ENCODE measurements around the gene CDC42SE2. TPM values are rescaled to one million over a fixed set of nuclear protein-coding genes. Genes with fewer than 3 reads are reported as not detected.
"Not testable (repeated sequence)": the region's sequence is repeated elsewhere in the genome, so short reads cannot be mapped to it uniquely, and the experiment has no call there.

Gene CDC42SE2
- total and polyA plus RNA-seq, 8 donors = 28.1 to 37.5 (median 33.4) TPM

DNA sequence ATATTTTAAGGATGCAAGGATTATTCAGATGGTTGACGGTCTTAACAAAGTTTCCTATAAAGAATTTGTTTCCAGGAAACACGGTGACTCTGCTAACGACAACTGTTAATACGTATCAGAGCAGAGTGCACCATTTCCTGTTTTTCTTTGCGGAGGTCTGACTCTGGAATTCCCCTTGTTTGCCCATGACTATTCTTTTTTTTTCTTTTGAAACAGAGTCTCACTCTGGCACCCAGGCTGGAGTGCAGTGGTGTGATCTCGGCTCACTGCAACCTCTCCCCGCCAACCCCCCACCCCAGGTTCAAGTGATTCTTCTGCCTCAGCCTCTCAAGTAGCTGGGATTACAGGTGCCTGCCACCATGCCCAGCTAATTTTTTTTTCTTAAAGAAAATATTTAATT lies 115.9 kb downstream of the CDC42SE2 start:
- ATAC-seq (peak; percentile 72), DNase-seq (peak in 1 of 4 donors; percentile 40)
- Histone ChIP-seq H3K27me3 (no peaks in the 10 kb centered on the region), H3K4me1 (peaks cover 0 to 68% of the 10 kb centered on the region in 2 donors), H3K36me3 (no peaks in the 10 kb centered on the region), H3K9me3 (no peaks in the 10 kb centered on the region), H3K4me3 (no peak overlapping the region), H3K27ac (peak overlapping the region; percentile 65 to 92)
- TF ChIP-seq, protein P1, sequence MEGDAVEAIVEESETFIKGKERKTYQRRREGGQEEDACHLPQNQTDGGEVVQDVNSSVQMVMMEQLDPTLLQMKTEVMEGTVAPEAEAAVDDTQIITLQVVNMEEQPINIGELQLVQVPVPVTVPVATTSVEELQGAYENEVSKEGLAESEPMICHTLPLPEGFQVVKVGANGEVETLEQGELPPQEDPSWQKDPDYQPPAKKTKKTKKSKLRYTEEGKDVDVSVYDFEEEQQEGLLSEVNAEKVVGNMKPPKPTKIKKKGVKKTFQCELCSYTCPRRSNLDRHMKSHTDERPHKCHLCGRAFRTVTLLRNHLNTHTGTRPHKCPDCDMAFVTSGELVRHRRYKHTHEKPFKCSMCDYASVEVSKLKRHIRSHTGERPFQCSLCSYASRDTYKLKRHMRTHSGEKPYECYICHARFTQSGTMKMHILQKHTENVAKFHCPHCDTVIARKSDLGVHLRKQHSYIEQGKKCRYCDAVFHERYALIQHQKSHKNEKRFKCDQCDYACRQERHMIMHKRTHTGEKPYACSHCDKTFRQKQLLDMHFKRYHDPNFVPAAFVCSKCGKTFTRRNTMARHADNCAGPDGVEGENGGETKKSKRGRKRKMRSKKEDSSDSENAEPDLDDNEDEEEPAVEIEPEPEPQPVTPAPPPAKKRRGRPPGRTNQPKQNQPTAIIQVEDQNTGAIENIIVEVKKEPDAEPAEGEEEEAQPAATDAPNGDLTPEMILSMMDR (IDR thresholded peaks at IDR 0.05) = no peak
- intact Hi-C loops (cut with DNase I) = no loop called here

DNA sequence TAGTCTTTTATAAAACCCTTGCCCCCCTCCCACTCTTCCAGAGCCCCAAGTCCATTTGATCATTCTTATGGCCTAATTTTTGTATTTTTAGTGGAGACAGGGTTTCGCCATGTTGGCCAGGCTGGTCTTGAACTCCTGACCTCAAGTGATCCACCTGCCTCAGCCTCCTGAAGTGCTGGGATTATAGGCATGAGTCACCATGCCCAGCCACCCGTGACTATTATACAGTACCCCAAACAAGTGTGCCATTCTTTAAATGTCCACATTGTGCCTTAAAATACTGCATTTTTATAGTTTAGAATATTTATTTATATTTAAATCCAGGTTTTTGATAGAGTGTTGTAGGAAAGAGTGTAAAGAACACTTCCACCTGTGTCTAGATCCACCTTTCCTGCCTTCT lies 116.4 kb downstream of the CDC42SE2 start:
- Histone ChIP-seq H3K4me1 (peaks cover 0 to 63% of the 10 kb centered on the region in 2 donors), H3K27ac (peak overlapping the region; percentile 65 to 92)
- H3K4me3 ChIP-seq; DNase-seq; H3K9me3 ChIP-seq; ATAC-seq; intact Hi-C loops (cut with DNase I); H3K36me3 ChIP-seq; H3K27me3 ChIP-seq: not testable (repeated sequence)

DNA sequence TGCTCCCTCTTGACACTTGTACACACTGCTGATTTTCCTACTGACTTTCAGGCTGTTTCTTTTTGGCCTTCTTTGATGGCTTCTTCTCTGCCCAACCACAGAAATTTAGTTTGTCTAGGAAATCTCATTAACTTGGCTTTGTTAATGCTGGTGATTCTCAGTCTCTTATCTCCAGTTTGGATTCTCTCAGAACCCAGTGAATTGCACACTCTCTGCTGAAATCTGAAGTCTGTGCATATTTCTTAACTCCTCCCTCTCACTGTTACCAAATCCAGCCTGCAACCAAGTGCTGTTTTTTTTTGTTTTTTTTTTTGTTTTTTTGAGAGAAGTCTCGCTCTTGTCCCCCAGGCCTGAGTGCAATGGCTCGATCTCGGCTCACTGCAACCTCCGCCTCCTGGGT lies 117.2 kb downstream of the CDC42SE2 start:
- intact Hi-C loops (cut with DNase I) = no loop called here
- no peak overlapping the region for H3K4me3 ChIP-seq
- H3K27ac ChIP-seq = peak overlapping the region; percentile 65 to 92
- ATAC-seq (no peak), DNase-seq (no peak)
- H3K4me1 ChIP-seq = peaks cover 0 to 62% of the 10 kb centered on the region in 2 donors
- H3K36me3 ChIP-seq = peaks cover 0 to 10% of the 10 kb centered on the region in 2 donors
- TF ChIP-seq, protein P1 (IDR thresholded peaks at IDR 0.05) = no peak
- H3K9me3 ChIP-seq = no peaks in the 10 kb centered on the region
- H3K27me3 ChIP-seq = no peaks in the 10 kb centered on the region

DNA sequence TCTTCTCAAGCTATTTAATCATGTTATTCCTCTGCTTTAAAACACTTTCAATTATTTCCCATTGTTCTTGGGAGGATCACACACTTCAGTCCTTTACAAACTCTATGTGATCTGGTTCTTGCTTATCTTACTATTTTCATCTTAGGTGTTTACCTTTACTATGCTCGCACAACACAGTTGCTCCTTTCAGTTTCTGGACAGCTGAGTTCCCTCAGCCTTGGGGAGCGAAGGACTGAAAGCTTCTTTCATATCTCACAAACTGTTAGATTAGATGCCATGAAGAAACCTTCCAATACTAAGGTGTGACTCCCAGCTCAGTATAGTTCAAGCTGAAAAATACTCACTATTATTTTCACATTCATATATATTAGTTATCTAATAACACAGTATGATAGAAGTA lies 117.9 kb downstream of the CDC42SE2 start:
- Histone ChIP-seq H3K9me3 (no peaks in the 10 kb centered on the region), H3K27me3 (no peaks in the 10 kb centered on the region), H3K36me3 (peaks cover 0 to 17% of the 10 kb centered on the region in 2 donors), H3K27ac (peak overlapping the region in 1 of 2 donors; percentile 92), H3K4me3 (no peak overlapping the region), H3K4me1 (peaks cover 0 to 69% of the 10 kb centered on the region in 2 donors)
- DNase-seq = no peak
- no peak for ATAC-seq
- TF ChIP-seq, protein P1 (IDR thresholded peaks at IDR 0.05) = no peak
- intact Hi-C loops (cut with DNase I) = no loop called here

DNA sequence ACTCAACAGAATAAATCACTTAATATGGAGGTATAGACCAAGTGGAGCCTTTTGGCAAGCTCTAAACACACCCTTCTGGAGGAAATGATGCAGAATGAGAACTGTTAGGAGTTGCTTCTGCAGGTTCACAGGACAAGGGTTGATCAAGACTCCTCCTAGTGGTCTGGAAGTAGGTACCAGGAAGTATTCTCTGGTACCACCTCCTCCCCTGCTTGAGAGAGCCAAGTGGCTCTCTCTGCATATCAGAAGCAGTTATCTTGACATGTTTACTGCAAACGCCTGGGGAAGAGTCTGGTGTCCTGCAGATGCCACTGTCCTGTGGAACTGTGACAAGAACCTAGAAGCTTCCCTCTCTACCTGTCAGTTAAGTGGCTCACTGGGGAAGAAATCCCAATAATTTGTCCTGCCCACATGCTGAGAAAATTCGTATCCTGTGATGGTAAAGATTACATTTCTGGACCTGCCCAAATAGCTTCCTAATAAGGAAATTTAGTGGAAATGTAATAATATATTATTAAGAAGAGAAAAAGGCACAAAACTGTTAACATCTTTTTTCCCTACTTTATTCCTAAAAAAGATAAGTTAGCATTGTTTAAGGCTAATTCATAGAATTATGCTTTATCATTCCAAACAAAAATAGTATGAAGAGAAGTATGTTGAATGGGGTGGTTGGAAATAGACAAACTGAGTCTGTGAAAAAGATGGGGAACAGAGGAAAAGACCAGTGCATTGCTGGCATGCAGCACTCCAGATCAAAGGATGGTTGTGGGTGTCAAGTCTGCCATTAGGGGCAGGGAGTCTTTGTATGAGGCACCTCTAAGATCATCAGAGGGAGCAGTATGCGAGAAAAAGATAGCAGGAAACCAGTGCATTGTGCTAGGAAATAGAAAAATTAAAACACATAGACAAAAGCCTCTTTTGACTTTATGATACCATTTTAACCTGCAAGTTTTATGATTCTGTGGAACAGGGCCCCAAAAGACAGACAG lies 118.8 kb downstream of the CDC42SE2 start:
- DNase-seq (no peak), ATAC-seq (peak; percentile 86)
- Histone ChIP-seq H3K4me1 (peaks cover 0 to 68% of the 10 kb centered on the region in 2 donors), H3K36me3 (peaks cover 0 to 26% of the 10 kb centered on the region in 2 donors), H3K9me3 (no peaks in the 10 kb centered on the region), H3K27me3 (no peaks in the 10 kb centered on the region), H3K4me3 (no peak overlapping the region), H3K27ac (peak overlapping the region in 1 of 2 donors; percentile 92)
- TF ChIP-seq, protein P1 (IDR thresholded peaks at IDR 0.05) = peak; percentile 27 to 53
- intact Hi-C loops (cut with DNase I) = no loop called here

All from left lung (tissue), 10 donors.